ENCODE results near the gene SNRPA1. TPM values are rescaled to one million over a fixed set of nuclear protein-coding genes. Genes with fewer than 3 reads are reported as not detected.

Gene SNRPA1
- total RNA-seq, 4 donors from 2014 or later: 25.6 to 47.7 (median 29.3) TPM

GRCh38 chr15:101250873-101251829 lies 43.9 kb downstream of the SNRPA1 start:
- DNase-seq (ENCODE audit: low spot score): no peak
- TF ChIP-seq CTCF (IDR thresholded peaks at IDR 0.05): no peak
- peak; percentile 63 for ATAC-seq (ENCODE audit: low FRiP score)

GRCh38 chr15:101250341-101250831 lies 44.7 kb downstream of the SNRPA1 start:
- ATAC-seq (ENCODE audit: low FRiP score) (no peak), DNase-seq (ENCODE audit: low spot score) (no peak)
- TF ChIP-seq CTCF (IDR thresholded peaks at IDR 0.05): no peak

GRCh38 chr15:101248274-101248673 lies 46.8 kb downstream of the SNRPA1 start:
- ATAC-seq (ENCODE audit: low FRiP score) (no peak), DNase-seq (ENCODE audit: low spot score) (no peak)
- TF ChIP-seq CTCF (IDR thresholded peaks at IDR 0.05): no peak

GRCh38 chr15:101246824-101247745 lies 48.0 kb downstream of the SNRPA1 start:
- no peak for TF ChIP-seq CTCF (IDR thresholded peaks at IDR 0.05)
- no peak for ATAC-seq (ENCODE audit: low FRiP score)
- no peak for DNase-seq (ENCODE audit: low spot score)

- ATAC-seq (ENCODE audit: low FRiP score) (no peak), DNase-seq (ENCODE audit: low spot score) (no peak)
- TF ChIP-seq CTCF (IDR thresholded peaks at IDR 0.05): no peak
Measured at GRCh38 chr15:101246391-101246790, 48.7 kb downstream of the SNRPA1 start.

GRCh38 chr15:101244889-101245668 lies 50.0 kb downstream of the SNRPA1 start:
- DNase-seq (ENCODE audit: low spot score) (no peak), ATAC-seq (ENCODE audit: low FRiP score) (no peak)
- no peak for TF ChIP-seq CTCF (IDR thresholded peaks at IDR 0.05)

Measured in omental fat pad (tissue), 4 donors.